SU-DHL-6 (cell line): Measurements from ENCODE around the gene GBF1.

Experiments
- H2AFZ ChIP-seq: fragments of 200-600 bp; sonication (generic); 2 replicates; pipeline ENCODE4 v1.6.1; 2014; ENCODE audit warnings: low read depth, mild to moderate bottlenecking, moderate library complexity, mixed read lengths, antibody characterized with exemption, low read length; ENCODE audit not compliant: severe bottlenecking
- H3F3A ChIP-seq: fragments of 200-600 bp; shearing (Covaris generic); 2 replicates; pipeline ENCODE4 v1.6.0; 2016; ENCODE audit warnings: antibody characterized with exemption, mild to moderate bottlenecking; ENCODE audit not compliant: insufficient read depth
- H3K27ac ChIP-seq: fragments of 200-600 bp; sonication (generic); 2 replicates; pipeline ENCODE4 v1.5.1; 2016; ENCODE audit warnings: low read depth, mild to moderate bottlenecking, low read length, moderate library complexity, mixed read lengths
- H3K27me3 ChIP-seq: fragments of 200-600 bp; sonication (generic), shearing (Covaris generic); 2 replicates; pipeline ENCODE4 v1.6.0; 2014; ENCODE audit warnings: mild to moderate bottlenecking, low read length
- H3K36me3 ChIP-seq: fragments of 200-600 bp; sonication (generic); 2 replicates; pipeline ENCODE4 v1.6.1; 2014; ENCODE audit warnings: mild to moderate bottlenecking, low read length, mixed read lengths
- H3K4me2 ChIP-seq: fragments of 300-600, 200-600 bp; shearing (Covaris generic), sonication (generic); 2 replicates; pipeline ENCODE4 v1.6.0; 2014; ENCODE audit warnings: low read length, low read depth, mild to moderate bottlenecking; ENCODE audit not compliant: poor library complexity, severe bottlenecking
- H3K4me3 ChIP-seq: fragments of 200-600 bp; sonication (generic); 2 replicates; pipeline ENCODE4 v1.5.1; 2014; ENCODE audit warnings: antibody characterized with exemption, low read length, mild to moderate bottlenecking, mixed read lengths; ENCODE audit not compliant: insufficient read depth, poor library complexity, severe bottlenecking
- H3K79me2 ChIP-seq: fragments of 200-600 bp; sonication (generic); 2 replicates; pipeline ENCODE4 v1.6.1; 2014; ENCODE audit warnings: mild to moderate bottlenecking, low read length, moderate library complexity; ENCODE audit not compliant: insufficient read depth
- H3K9ac ChIP-seq: fragments of 200-600 bp; sonication (generic); 2 replicates; pipeline ENCODE4 v1.7.0; 2014; ENCODE audit warnings: mild to moderate bottlenecking, low read length
- H3K9me2 ChIP-seq: fragments of 200-600 bp; sonication (generic); replicated peaks from 2 replicates; pipeline ENCODE4 v1.6.1; 2014; ENCODE audit warnings: low read length; ENCODE audit not compliant: insufficient read depth
- H3K9me3 ChIP-seq: fragments of 200-600 bp; sonication (generic); 2 replicates; pipeline ENCODE4 v1.6.1; 2014; ENCODE audit warnings: low read length, mixed read lengths; ENCODE audit not compliant: insufficient read depth
- H4K20me1 ChIP-seq: fragments of 200-600 bp; sonication (generic); 2 replicates; pipeline ENCODE4 v1.6.1; 2014; ENCODE audit warnings: low read depth, mild to moderate bottlenecking, antibody characterized with exemption, low read length, moderate library complexity, mixed read lengths
- CTCF ChIP-seq: fragments of 200-600 bp; sonication (generic); IDR thresholded peaks from one replicate; pipeline ENCODE4 v1.5.1; 2017; ENCODE audit warnings: antibody characterized with exemption, mild to moderate bottlenecking, low read length, moderate library complexity; ENCODE audit not compliant: insufficient read depth, poor library complexity, severe bottlenecking
- EZH2phosphoT487 ChIP-seq: fragments of 200-600 bp; sonication (generic), shearing (Covaris generic); conservative IDR thresholded peaks from 2 replicates; pipeline ENCODE4 v1.6.1; 2018; ENCODE audit warnings: mild to moderate bottlenecking, antibody characterized with exemption, low read length, moderate library complexity, mixed read lengths

Gene GBF1

GRCh38 chr10:102312683-102313082 is 67.4 kb downstream of the GBF1 start:
- Histone ChIP-seq H3K27ac (no peak overlapping the region), H3K79me2 (peaks cover 44% of the 10 kb centered on the region), H3K9ac (no peak overlapping the region), H2AFZ (no peak overlapping the region), H3K36me3 (no peaks in the 10 kb centered on the region), H3K9me3 (no peaks in the 10 kb centered on the region), H3F3A (no peaks in the 10 kb centered on the region), H3K4me3 (no peak overlapping the region), H3K4me2 (no peak overlapping the region), H3K9me2 (no peaks in the 10 kb centered on the region), H4K20me1 (no peaks in the 10 kb centered on the region; the same call in 1 of the 2 replicates), H3K27me3 (no peaks in the 10 kb centered on the region)
- no peak for TF ChIP-seq CTCF

GRCh38 chr10:102313221-102313896 is 68.0 kb downstream of the GBF1 start:
- no peak overlapping the region for H3K9ac ChIP-seq
- TF ChIP-seq CTCF (no peak), EZH2phosphoT487 (no peak)

GRCh38 chr10:102314801-102315200 is 69.5 kb downstream of the GBF1 start:
- Histone ChIP-seq H3K36me3 (no peaks in the 10 kb centered on the region), H3K27me3 (no peaks in the 10 kb centered on the region), H3K79me2 (peaks cover 36% of the 10 kb centered on the region), H3K9me3 (no peaks in the 10 kb centered on the region), H3K27ac (no peak overlapping the region), H3F3A (no peaks in the 10 kb centered on the region), H3K4me2 (no peak overlapping the region), H4K20me1 (no peaks in the 10 kb centered on the region; the same call in 1 of the 2 replicates), H3K9ac (no peak overlapping the region), H3K9me2 (no peaks in the 10 kb centered on the region), H3K4me3 (no peak overlapping the region), H2AFZ (no peak overlapping the region)
- no peak for TF ChIP-seq EZH2phosphoT487
- TF ChIP-seq CTCF, result no peak

More at GRCh38 chr10:102313221-102313896, 68.0 kb downstream of the GBF1 start:
- no peaks in the 10 kb centered on the region for H3F3A ChIP-seq
- H3K79me2 ChIP-seq, result peaks cover 44% of the 10 kb centered on the region
- H3K4me2 ChIP-seq, result no peak overlapping the region
- H3K27me3 ChIP-seq, result no peaks in the 10 kb centered on the region
- no peak overlapping the region for H2AFZ ChIP-seq
- no peak overlapping the region for H3K4me3 ChIP-seq
- no peak overlapping the region for H3K27ac ChIP-seq
- no peaks in the 10 kb centered on the region; the same call in 1 of the 2 replicates for H4K20me1 ChIP-seq
- no peaks in the 10 kb centered on the region for H3K9me3 ChIP-seq
- no peaks in the 10 kb centered on the region for H3K9me2 ChIP-seq
- H3K36me3 ChIP-seq, result no peaks in the 10 kb centered on the region
